K562 (cell line): ENCODE measurements around the gene POLK. TPM values are rescaled to one million over a fixed set of nuclear protein-coding genes. Genes with fewer than 3 reads are reported as not detected.

Experiments
- ATAC-seq: fragments of 200-7000 bp; cut with Tn5 transposase; 3 replicates; pipeline ENCODE4 v1.9.1; 2020; ENCODE audit warnings: moderate library complexity
- BruUV-seq: library from RNA; stranded (reverse); fragments of 400-500 nt; replicated peaks from 2 replicates; lab custom pipeline; 2021; lab: Mats Ljungman, UMichigan
- CTCF ChIA-PET: fragments of 300-600 bp; formaldehyde crosslinking; extraction: SDS; loops from one replicate; lab custom pipeline; 2021; ENCODE audit warnings: low intra/inter-chr PET ratio; lab: Yijun Ruan, JAX
- POLR2A ChIA-PET: fragments of 300-600, 350-650 bp; sonication (Branson Sonifier 250); formaldehyde crosslinking; extraction: SDS; loops from one replicate; lab custom pipeline; 2021; ENCODE audit warnings: antibody characterized with exemption, inconsistent platforms; lab: Yijun Ruan, JAX
- DNase-seq, 4 experiments: peaks; one replicate each; pipeline versions ENCODE4 v3.0.0 to v3.0.0-alpha.2; 2011 to 2018; ENCODE audit warnings: low spot score in 3 of 4, mixed read lengths in 3 of 4; ENCODE audit errors: extremely low read depth in 1 of 4
- FAIRE-seq: peaks from 2 replicates; lab custom pipeline; 2011; peaks lifted over from hg19 to GRCh38; lab: Jason Lieb, UNC
- H2AFZ ChIP-seq: 2 replicates; pipeline ENCODE4 v1.6.0; 2011; ENCODE audit warnings: low read depth, low read length, control low read depth, inconsistent platforms
- H3K27ac ChIP-seq: fragments of 200-600 bp; 3 replicates; pipeline ENCODE4 v1.8.0; 2011; ENCODE audit warnings: low read depth, mild to moderate bottlenecking, control low read depth, inconsistent platforms, low read length, moderate library complexity, mixed read lengths; ENCODE audit errors: extremely low read depth
- H3K27me3 ChIP-seq, 2 experiments: fragments of 300-600 bp in 1 of 2; 2 replicates in 1 of 2; 3 replicates in 1 of 2; pipeline versions ENCODE4 v1.6.0 to v1.8.0; 2011; ENCODE audit warnings: inconsistent platforms in 2 of 2, low read length in 2 of 2, mild to moderate bottlenecking in 1 of 2, mixed read lengths in 1 of 2, moderate library complexity in 1 of 2; ENCODE audit not compliant: control insufficient read depth in 2 of 2, insufficient read depth in 2 of 2
- H3K36me3 ChIP-seq: fragments of 300-600 bp; 3 replicates; pipeline ENCODE4 v1.8.0; 2011; ENCODE audit warnings: mild to moderate bottlenecking, low read length, inconsistent platforms; ENCODE audit not compliant: control insufficient read depth, insufficient read depth
- H3K4me1 ChIP-seq, 2 experiments: fragments of 200-600 bp in 1 of 2; replicated peaks in 1 of 2; 2 replicates in 1 of 2; 3 replicates in 1 of 2; pipeline versions ENCODE4 v1.5.1 to v1.8.0; 2011; ENCODE audit warnings: inconsistent platforms in 2 of 2, low read length in 2 of 2, mild to moderate bottlenecking in 1 of 2, mixed read lengths in 1 of 2, moderate library complexity in 1 of 2; ENCODE audit not compliant: control insufficient read depth in 2 of 2, insufficient read depth in 2 of 2
- H3K4me2 ChIP-seq: 2 replicates; pipeline ENCODE4 v1.6.1; 2011; ENCODE audit warnings: low read length, control low read depth, inconsistent platforms, mixed read lengths; ENCODE audit not compliant: insufficient read depth
- H3K4me3 ChIP-seq: fragments of 200-600 bp; sonication (generic), shearing (Covaris generic); 2 replicates; pipeline ENCODE4 v1.5.1; 2016; ENCODE audit warnings: control low read depth, inconsistent platforms
- H3K79me2 ChIP-seq: fragments of 200-600 bp; 3 replicates; pipeline ENCODE4 v1.8.0; 2011; ENCODE audit warnings: low read length, inconsistent platforms; ENCODE audit not compliant: control insufficient read depth, insufficient read depth
- H3K9ac ChIP-seq, 2 experiments: 2 replicates each; pipeline versions ENCODE4 v1.6.0 to v1.6.1; 2011; ENCODE audit warnings: low read depth in 2 of 2, low read length in 2 of 2, control low read depth in 1 of 2, inconsistent platforms in 1 of 2, mild to moderate bottlenecking in 1 of 2, mixed read lengths in 1 of 2; ENCODE audit not compliant: insufficient read depth in 1 of 2
- H3K9me1 ChIP-seq: one replicate; pipeline ENCODE4 v1.6.0; 2011; ENCODE audit warnings: inconsistent platforms, mild to moderate bottlenecking, low read length, moderate library complexity; ENCODE audit not compliant: control insufficient read depth, insufficient read depth
- H3K9me3 ChIP-seq: replicated peaks from 2 replicates; pipeline ENCODE4 v1.5.1; 2011; ENCODE audit warnings: low read depth, low read length, inconsistent platforms; ENCODE audit not compliant: control insufficient read depth, insufficient read depth
- H4K20me1 ChIP-seq: replicated peaks from 2 replicates; pipeline ENCODE4 v1.6.1; 2011; ENCODE audit warnings: low read length, inconsistent platforms, mixed read lengths; ENCODE audit not compliant: control insufficient read depth, insufficient read depth
- ARID4B ChIP-seq: sonication (generic); formaldehyde crosslinking; IDR thresholded peaks from 2 replicates; pipeline ENCODE4 v1.8.0; 2022; ENCODE audit warnings: mild to moderate bottlenecking, missing genetic modification reagents
- BCOR ChIP-seq: fragments of 450-650 bp; IDR thresholded peaks from 2 replicates; pipeline ENCODE4 v1.6.1; 2016
- ILK ChIP-seq: fragments of 450-650 bp; IDR thresholded peaks from 2 replicates; pipeline ENCODE4 v1.6.1; 2016; ENCODE audit warnings: missing genetic modification characterization, low read depth, mild to moderate bottlenecking, missing compliant biosample characterization, moderate library complexity, borderline replicate concordance
- NCOA1 ChIP-seq: fragments of 450-650 bp; IDR thresholded peaks from 2 replicates; pipeline ENCODE4 v1.6.1; 2016; ENCODE audit warnings: low read depth
- ZNF175 ChIP-seq: fragments of 200-800 bp; sonication (Bioruptor generic); IDR thresholded peaks from 2 replicates; pipeline ENCODE4 v1.6.1; 2016; ENCODE audit warnings: low read depth, mild to moderate bottlenecking, missing genetic modification characterization, missing compliant biosample characterization
- ZNF217 ChIP-seq: sonication (generic); formaldehyde crosslinking; IDR thresholded peaks from 2 replicates; pipeline ENCODE4 v1.8.0; 2022; ENCODE audit warnings: mild to moderate bottlenecking, missing genetic modification reagents
- WGBS: fragments of 100-300 bp; shearing (Covaris generic); methylation state at CpG from one replicate; pipeline ENCODE4 v1.1.6; 2016; ENCODE audit warnings: low coverage, mixed read lengths; ENCODE audit not compliant: insufficient coverage; ENCODE audit errors: missing lambda C conversion rate; 5-methylcytosine and 5-hydroxymethylcytosine counted together
- in situ Hi-C: fragments of 300-500 bp; cut with MboI; formaldehyde crosslinking; loops from 4 replicates; pipeline ENCODE4 v1.15.0; 2018; ENCODE audit warnings: inconsistent platforms, mixed read lengths
- intact Hi-C: fragments of 100-400 bp; cut with micrococcal nuclease; formaldehyde crosslinking; loops from 2 replicates; pipeline ENCODE4 v1.14.2; 2022
- polyA plus RNA-seq, 8 experiments: library from polyadenylated mRNA; depleted of rRNA in 4 of 8; stranded (reverse) in 5 of 8; unstranded in 3 of 8; fragments of >200 nt; fragmentation: Nextera tagmentation in 2 of 8; fragmentation: Illumina TruSeq in 1 of 8; extraction: Ambion mirVana in 2 of 8; extraction: Trizol in 1 of 8; gene quantifications; 2 replicates each; pipeline versions ENCODE4 v1.2.1 to v1.2.3, GENCODE V29; 2011 to 2014; ENCODE audit warnings: inconsistent platforms in 1 of 8, missing spikeins in 1 of 8
- total RNA-seq, 7 experiments: library from RNA; depleted of rRNA in 6 of 7; stranded (reverse); fragments of >200 nt in 6 of 7; fragmentation: Illumina TruSeq in 2 of 7; extraction: Trizol in 2 of 7; gene quantifications; 2 replicates each; pipeline versions ENCODE4 v1.2.1 to v1.2.3, GENCODE V29; 2011 to 2021; ENCODE audit warnings: low replicate concordance in 1 of 7

The POLK gene
- total and polyA plus RNA-seq, 9 of the 15 experiments (the other 6 are each of a cell fraction or from before 2014, with no cell fraction given): 6.1 to 31.6 (median 16.5) TPM

- no peak for TF ChIP-seq ZNF217 (CRISPR knock-in tag)
- no peak for TF ChIP-seq ARID4B (CRISPR knock-in tag)
- TF ChIP-seq ILK (tag): no peak
- TF ChIP-seq NCOA1: no peak
These were observed 120.6 kb downstream of the POLK start (continued) for GRCh38 chr5:75632321-75632720.

GRCh38 chr5:75637949-75638348 is 126.3 kb downstream of the POLK start:
- Histone ChIP-seq H3K4me2 (no peak overlapping the region), H3K4me3 (no peak overlapping the region), H4K20me1 (no peaks in the 10 kb centered on the region), H2AFZ (no peak overlapping the region), H3K27ac (no peak overlapping the region), H3K9ac (no peak overlapping the region), H3K9me1 (no peaks in the 10 kb centered on the region), H3K27me3 (no peaks in the 10 kb centered on the region), H3K36me3 (no peaks in the 10 kb centered on the region), H3K79me2 (no peaks in the 10 kb centered on the region), H3K4me1 (no peaks in the 10 kb centered on the region), H3K9me3 (no peaks in the 10 kb centered on the region)
- WGBS: 25% methylated on average over 1 of the region's 1 CpG
- in situ Hi-C loops: no loop called here
- no peak for FAIRE-seq
- TF ChIP-seq BCOR (no peak), ZNF175 (CRISPR knock-in tag) (no peak)
- CTCF ChIA-PET: no interaction called here
- intact Hi-C loops: no loop called here
- POLR2A ChIA-PET: no interaction called here
- DNase-seq: no peak
- BruUV-seq: no TSS peak
- no peak for ATAC-seq
